GM23338 (cell line): ENCODE results near the gene TTC22. TPM values are rescaled to one million over a fixed set of nuclear protein-coding genes. Genes with fewer than 3 reads are reported as not detected.

Source experiments
- ATAC-seq: fragments of 200-7000 bp; cut with Tn5 transposase; 3 replicates; pipeline ENCODE4 v1.9.1; 2020
- DNase-seq: peaks from one replicate; pipeline ENCODE4 v3.0.0-alpha.2; 2015; ENCODE audit warnings: low spot score
- H2AFZ ChIP-seq: fragments of 200-600 bp; sonication (generic); 2 replicates; pipeline ENCODE4 v1.8.0; 2016; ENCODE audit warnings: antibody characterized with exemption, mild to moderate bottlenecking, moderate library complexity
- H3F3A ChIP-seq: fragments of 200-600 bp; sonication (generic); replicated peaks from 2 replicates; pipeline ENCODE4 v1.8.0; 2017; ENCODE audit warnings: antibody characterized with exemption, mixed run types, low read depth
- H3K27ac ChIP-seq: fragments of 200-600 bp; sonication (generic); 2 replicates; pipeline ENCODE4 v1.6.1; 2016; ENCODE audit warnings: low read depth
- H3K27me3 ChIP-seq: fragments of 200-600 bp; sonication (generic); 2 replicates; pipeline ENCODE4 v1.8.0; 2016; ENCODE audit warnings: mild to moderate bottlenecking, mixed run types, moderate library complexity; ENCODE audit not compliant: insufficient read depth
- H3K36me3 ChIP-seq: fragments of 200-600 bp; sonication (generic); 2 replicates; pipeline ENCODE4 v1.8.0; 2016; ENCODE audit warnings: mild to moderate bottlenecking; ENCODE audit not compliant: insufficient read depth
- H3K4me1 ChIP-seq: fragments of 200-600 bp; sonication (generic); 2 replicates; pipeline ENCODE4 v1.8.0; 2016; ENCODE audit warnings: mild to moderate bottlenecking, moderate library complexity; ENCODE audit not compliant: insufficient read depth
- H3K4me2 ChIP-seq: fragments of 200-600 bp; sonication (generic); 2 replicates; pipeline ENCODE4 v1.7.1; 2017; ENCODE audit warnings: mixed run types
- H3K4me3 ChIP-seq: fragments of 200-600 bp; sonication (generic); 2 replicates; pipeline ENCODE4 v1.6.1; 2016; ENCODE audit warnings: mixed run types
- H3K79me2 ChIP-seq: fragments of 200-600 bp; sonication (generic); replicated peaks from 2 replicates; pipeline ENCODE4 v1.8.0; 2017; ENCODE audit warnings: mild to moderate bottlenecking; ENCODE audit not compliant: insufficient read depth
- H3K9me2 ChIP-seq: fragments of 200-600 bp; sonication (generic); 2 replicates; pipeline ENCODE4 v1.8.0; 2017; ENCODE audit not compliant: insufficient read depth
- H4K20me1 ChIP-seq: fragments of 200-600 bp; sonication (generic); replicated peaks from 2 replicates; pipeline ENCODE4 v1.8.0; 2017; ENCODE audit warnings: mild to moderate bottlenecking; ENCODE audit not compliant: insufficient read depth
- H3K27ac Mint-ChIP-seq: 2 replicates; pipeline ENCODE4 v1.8.0; 2020; ENCODE audit warnings: inconsistent platforms, mild to moderate bottlenecking, moderate library complexity, mixed read lengths
- H3K27me3 Mint-ChIP-seq: 3 replicates; pipeline ENCODE4 v1.8.0; 2022; ENCODE audit warnings: low read depth, mild to moderate bottlenecking, moderate library complexity, mixed read lengths, inconsistent platforms; ENCODE audit not compliant: insufficient read depth, poor library complexity
- H3K36me3 Mint-ChIP-seq: 3 replicates; pipeline ENCODE4 v1.8.0; 2021; ENCODE audit warnings: low read depth, mild to moderate bottlenecking, inconsistent platforms, moderate library complexity, mixed read lengths
- H3K4me1 Mint-ChIP-seq: 3 replicates; pipeline ENCODE4 v1.8.0; 2020; ENCODE audit warnings: mild to moderate bottlenecking, inconsistent platforms, mixed read lengths
- H3K4me3 Mint-ChIP-seq: 3 replicates; pipeline ENCODE4 v1.8.0; 2021; ENCODE audit warnings: moderate library complexity, mild to moderate bottlenecking, inconsistent platforms, mixed read lengths
- H3K9me3 Mint-ChIP-seq: 3 replicates; pipeline ENCODE4 v1.8.0; 2020; ENCODE audit warnings: moderate library complexity, mild to moderate bottlenecking, inconsistent platforms, mixed read lengths
- CREB1 ChIP-seq: fragments of 250-450 bp; sonication (Bioruptor Pico); IDR thresholded peaks from 2 replicates; pipeline ENCODE4 v1.5.0; 2020; ENCODE audit warnings: low read depth, mild to moderate bottlenecking, moderate library complexity
- EZH2 ChIP-seq: fragments of 200-600 bp; sonication (generic); IDR thresholded peaks from one replicate; pipeline ENCODE4 v1.8.0; 2017; ENCODE audit warnings: antibody characterized with exemption, mild to moderate bottlenecking, low read depth; ENCODE audit not compliant: unreplicated experiment
- ZNF114 ChIP-seq: fragments of 250-450 bp; sonication (Bioruptor Pico); IDR thresholded peaks from 2 replicates; pipeline ENCODE4 v1.5.0; 2020; ENCODE audit warnings: mild to moderate bottlenecking, moderate library complexity
- polyA plus RNA-seq: library from polyadenylated mRNA; unstranded; fragments of >200 nt; fragmentation: Nextera tagmentation; extraction: Ambion mirVana; gene quantifications from 2 replicates; pipeline ENCODE4 v1.2.1, GENCODE V29; 2016
- total RNA-seq: library from RNA; depleted of rRNA; stranded (reverse); fragments of >200 nt; shearing (Covaris generic); gene quantifications from 2 replicates; pipeline ENCODE4 v1.2.3, GENCODE V29; 2014
- TF ChIP-seq, protein P1 (sequence below): IDR thresholded peaks from 2 replicates; pipeline ENCODE4 v1.6.1; 2016; ENCODE audit warnings: antibody characterized with exemption
- TF ChIP-seq, protein P2 (sequence below), 2 experiments: fragments of 200-600 bp in 1 of 2; sonication (generic) in 1 of 2; conservative IDR thresholded peaks; 2 replicates each; pipeline versions ENCODE4 v1.5.1 to v1.6.1; 2016 to 2017; ENCODE audit warnings: antibody characterized with exemption in 2 of 2, low read depth in 2 of 2, mild to moderate bottlenecking in 2 of 2, moderate library complexity in 1 of 2

Gene TTC22
- total and polyA plus RNA-seq, 2 experiments from 2014 or later = 1.2 to 2.5 TPM

DNA sequence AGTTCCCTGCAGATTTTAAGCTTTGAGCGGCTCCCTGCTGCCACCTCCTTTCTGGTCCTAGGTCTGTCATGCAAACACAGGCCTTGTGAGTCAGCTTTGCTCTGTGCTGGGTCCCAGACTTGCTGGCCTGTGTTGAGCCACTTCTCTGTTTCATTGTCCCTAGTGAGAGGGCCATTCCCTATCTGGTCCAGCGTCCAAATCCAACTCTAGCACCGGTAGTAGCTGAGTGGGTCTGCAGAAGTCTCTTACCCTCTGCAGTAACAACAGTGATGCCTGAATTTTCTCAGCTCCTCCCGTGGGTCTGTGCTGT is 5.8 kb downstream of the TTC22 start:
- Histone ChIP-seq H3K27ac (no peak overlapping the region), H3K27me3 (peaks cover 12% of the 10 kb centered on the region), H3K4me2 (no peak overlapping the region), H3K4me3 (no peak overlapping the region), H3K9me2 (no peaks in the 10 kb centered on the region), H3K36me3 (no peaks in the 10 kb centered on the region), H4K20me1 (no peaks in the 10 kb centered on the region), H2AFZ (no peak overlapping the region), H3K4me1 (peaks cover 21% of the 10 kb centered on the region), H3F3A (no peaks in the 10 kb centered on the region), H3K79me2 (no peaks in the 10 kb centered on the region)
- H3K27ac Mint-ChIP-seq = no peak overlapping the region
- H3K36me3 Mint-ChIP-seq = no peaks in the 10 kb centered on the region
- H3K9me3 Mint-ChIP-seq = peaks cover 4% of the 10 kb centered on the region; the same call in 2 of the 3 replicates
- no peak overlapping the region for H3K4me3 Mint-ChIP-seq
- H3K4me1 Mint-ChIP-seq = peaks cover 28% of the 10 kb centered on the region
- peaks cover 11% of the 10 kb centered on the region for H3K27me3 Mint-ChIP-seq
- DNase-seq = no peak
- peak; percentile 55 for ATAC-seq
- TF ChIP-seq ZNF114 (CRISPR knock-in tag) (no peak), EZH2 (no peak)
- TF ChIP-seq, protein P1, sequence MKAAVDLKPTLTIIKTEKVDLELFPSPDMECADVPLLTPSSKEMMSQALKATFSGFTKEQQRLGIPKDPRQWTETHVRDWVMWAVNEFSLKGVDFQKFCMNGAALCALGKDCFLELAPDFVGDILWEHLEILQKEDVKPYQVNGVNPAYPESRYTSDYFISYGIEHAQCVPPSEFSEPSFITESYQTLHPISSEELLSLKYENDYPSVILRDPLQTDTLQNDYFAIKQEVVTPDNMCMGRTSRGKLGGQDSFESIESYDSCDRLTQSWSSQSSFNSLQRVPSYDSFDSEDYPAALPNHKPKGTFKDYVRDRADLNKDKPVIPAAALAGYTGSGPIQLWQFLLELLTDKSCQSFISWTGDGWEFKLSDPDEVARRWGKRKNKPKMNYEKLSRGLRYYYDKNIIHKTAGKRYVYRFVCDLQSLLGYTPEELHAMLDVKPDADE = no peak

DNA sequence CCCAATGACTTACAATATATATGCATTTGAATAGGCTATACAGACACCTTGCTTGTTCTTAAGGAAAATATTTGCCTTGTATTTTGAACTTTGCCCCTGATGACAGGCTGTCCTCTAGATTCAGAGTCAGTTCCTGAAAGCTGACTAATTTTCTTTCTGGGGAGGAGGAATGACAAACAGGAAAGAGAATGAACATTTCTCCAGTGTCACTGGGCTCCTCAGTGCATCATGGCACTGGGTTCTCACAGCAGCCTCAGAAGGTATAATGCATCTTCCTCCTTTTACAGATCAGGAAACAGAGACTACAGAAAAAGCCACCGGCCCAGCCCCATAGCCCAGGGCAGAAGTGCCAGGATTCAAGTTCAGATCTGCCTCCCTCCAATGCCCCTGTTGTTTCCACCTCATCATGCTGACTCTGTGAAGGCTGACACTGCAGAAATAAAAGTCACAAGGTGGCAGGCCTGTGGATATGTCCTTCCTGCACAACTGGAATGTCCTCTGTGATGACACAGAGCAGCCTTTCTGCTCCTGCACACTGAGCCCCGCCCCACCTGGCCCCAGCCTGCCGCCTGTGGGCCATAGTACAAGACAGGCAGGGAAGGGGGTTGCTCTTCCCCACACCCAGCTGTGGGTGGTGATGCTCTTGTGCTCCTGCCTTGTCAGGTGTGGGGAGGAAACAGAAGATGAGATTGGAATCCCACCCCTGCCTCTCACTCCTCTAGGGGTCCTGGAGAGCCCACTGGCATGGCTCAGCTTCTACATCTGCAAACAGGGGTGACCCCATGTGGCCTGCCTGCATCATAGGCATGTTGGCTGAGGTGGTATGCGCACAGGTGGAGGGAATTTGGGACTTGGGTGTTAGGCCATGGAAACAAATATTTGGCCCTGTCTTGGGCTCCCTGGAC is 6.4 kb downstream of the TTC22 start:
- Histone ChIP-seq H3K27me3 (peaks cover 5% of the 10 kb centered on the region; the same call in 1 of the 2 replicates), H3F3A (no peaks in the 10 kb centered on the region), H3K27ac (no peak overlapping the region), H3K4me3 (no peak overlapping the region), H2AFZ (no peak overlapping the region), H3K36me3 (no peaks in the 10 kb centered on the region), H3K9me2 (no peaks in the 10 kb centered on the region), H3K4me2 (peak overlapping the region; percentile 26; the same call in 1 of the 2 replicates), H3K4me1 (peaks cover 22% of the 10 kb centered on the region), H3K79me2 (no peaks in the 10 kb centered on the region), H4K20me1 (no peaks in the 10 kb centered on the region)
- no peak overlapping the region for H3K27ac Mint-ChIP-seq
- H3K27me3 Mint-ChIP-seq = peaks cover 8% of the 10 kb centered on the region
- no peaks in the 10 kb centered on the region for H3K36me3 Mint-ChIP-seq
- H3K9me3 Mint-ChIP-seq = peaks cover 4% of the 10 kb centered on the region; the same call in 2 of the 3 replicates
- DNase-seq (no peak), ATAC-seq (peak; percentile 43)
- peaks cover 26% of the 10 kb centered on the region for H3K4me1 Mint-ChIP-seq
- no peak overlapping the region for H3K4me3 Mint-ChIP-seq
- no peak for TF ChIP-seq CREB1
- TF ChIP-seq, protein P2, sequence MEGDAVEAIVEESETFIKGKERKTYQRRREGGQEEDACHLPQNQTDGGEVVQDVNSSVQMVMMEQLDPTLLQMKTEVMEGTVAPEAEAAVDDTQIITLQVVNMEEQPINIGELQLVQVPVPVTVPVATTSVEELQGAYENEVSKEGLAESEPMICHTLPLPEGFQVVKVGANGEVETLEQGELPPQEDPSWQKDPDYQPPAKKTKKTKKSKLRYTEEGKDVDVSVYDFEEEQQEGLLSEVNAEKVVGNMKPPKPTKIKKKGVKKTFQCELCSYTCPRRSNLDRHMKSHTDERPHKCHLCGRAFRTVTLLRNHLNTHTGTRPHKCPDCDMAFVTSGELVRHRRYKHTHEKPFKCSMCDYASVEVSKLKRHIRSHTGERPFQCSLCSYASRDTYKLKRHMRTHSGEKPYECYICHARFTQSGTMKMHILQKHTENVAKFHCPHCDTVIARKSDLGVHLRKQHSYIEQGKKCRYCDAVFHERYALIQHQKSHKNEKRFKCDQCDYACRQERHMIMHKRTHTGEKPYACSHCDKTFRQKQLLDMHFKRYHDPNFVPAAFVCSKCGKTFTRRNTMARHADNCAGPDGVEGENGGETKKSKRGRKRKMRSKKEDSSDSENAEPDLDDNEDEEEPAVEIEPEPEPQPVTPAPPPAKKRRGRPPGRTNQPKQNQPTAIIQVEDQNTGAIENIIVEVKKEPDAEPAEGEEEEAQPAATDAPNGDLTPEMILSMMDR (conservative IDR thresholded peaks at IDR 0.05; ENCODE audit: low read depth in 2 of 2) = peak in 1 of 2 experiments; percentile 22; a peak in 1 of 4 replicates
